B cell (primary cell): ENCODE results near the gene SCMH1. TPM values are rescaled to one million over a fixed set of nuclear protein-coding genes. Genes with fewer than 3 reads are reported as not detected.

ENCODE experiments used
- ATAC-seq: fragments of 200-7000 bp; cut with Tn5 transposase; one replicate; pipeline ENCODE4 v1.10.0; 2021; ENCODE audit warnings: low read depth, mild to moderate bottlenecking, moderate number of reproducible peaks, moderate library complexity
- CTCF ChIA-PET: fragments of 350-600 bp; sonication (Branson Sonifier 250); formaldehyde crosslinking; loops from one replicate; lab custom pipeline; 2021; ENCODE audit warnings: antibody characterized with exemption, inconsistent platforms; lab: Charles Lee
- POLR2A ChIA-PET: fragments of 350-600 bp; sonication (Branson Sonifier 250); formaldehyde crosslinking; loops from one replicate; lab custom pipeline; 2021; ENCODE audit warnings: antibody characterized with exemption; lab: Charles Lee
- DNase-seq: peaks from one replicate; pipeline ENCODE4 v3.0.0; 2013
- H2AFZ ChIP-seq: 2 replicates; pipeline ENCODE4 v1.6.1; 2012; ENCODE audit warnings: mild to moderate bottlenecking, low read depth, low read length; ENCODE audit not compliant: insufficient read depth, poor library complexity, severe bottlenecking
- H3K27ac ChIP-seq, 2 donors: 1 replicate in 1 of 2; 2 replicates in 1 of 2; pipeline ENCODE4 v1.5.1; 2012 to 2013; ENCODE audit warnings: low read length in 2 of 2, mild to moderate bottlenecking in 2 of 2, moderate library complexity in 1 of 2
- H3K27me3 ChIP-seq, 4 experiments: fragments of 200-600 bp in 1 of 4; sonication (generic) in 1 of 4; replicated peaks in 1 of 4; 1 replicate in 2 of 4; 2 replicates in 2 of 4; pipeline versions ENCODE4 v1.6.1 to v1.7.0; 2013 to 2016; ENCODE audit warnings: low read length in 3 of 4, mild to moderate bottlenecking in 2 of 4, mixed read lengths in 1 of 4, moderate library complexity in 1 of 4; ENCODE audit not compliant: insufficient read depth in 4 of 4, control insufficient read depth in 3 of 4; ENCODE audit errors: control extremely low read depth in 1 of 4
- H3K36me3 ChIP-seq, 2 experiments: replicated peaks in 1 of 2; 1 replicate in 1 of 2; 2 replicates in 1 of 2; pipeline versions ENCODE4 v1.6.1 to v1.7.1; 2013; ENCODE audit warnings: low read length in 1 of 2; ENCODE audit not compliant: insufficient read depth in 2 of 2, control insufficient read depth in 1 of 2; ENCODE audit errors: control extremely low read depth in 1 of 2, extremely low read depth in 1 of 2
- H3K4me1 ChIP-seq, 2 donors: fragments of 200-600 bp in 1 of 2; sonication (generic) in 1 of 2; 1 replicate in 1 of 2; 2 replicates in 1 of 2; pipeline versions ENCODE4 v1.5.1 to v1.6.1; 2013 to 2017; ENCODE audit warnings: low read length in 2 of 2; ENCODE audit not compliant: control insufficient read depth in 2 of 2, insufficient read depth in 2 of 2
- H3K4me2 ChIP-seq: replicated peaks from 2 replicates; pipeline ENCODE3; 2012; ENCODE audit warnings: mild to moderate bottlenecking, low read depth, low read length; ENCODE audit not compliant: poor library complexity, severe bottlenecking
- H3K4me3 ChIP-seq, 5 experiments: fragments of 200-600 bp in 1 of 5; sonication (generic) in 1 of 5; 1 replicate in 3 of 5; 2 replicates in 2 of 5; pipeline versions ENCODE4 v1.5.1 to v1.7.0; 2011 to 2016; ENCODE audit warnings: low read length in 4 of 5, mild to moderate bottlenecking in 4 of 5, low read depth in 2 of 5, control low read depth in 1 of 5, moderate library complexity in 1 of 5; ENCODE audit not compliant: insufficient read depth in 1 of 5; ENCODE audit errors: control extremely low read depth in 1 of 5, extremely low read depth in 1 of 5
- H3K79me2 ChIP-seq: fragments of 200-600 bp; sonication (generic); one replicate; pipeline ENCODE4 v1.6.0; 2016; ENCODE audit warnings: low read length; ENCODE audit not compliant: control insufficient read depth, insufficient read depth
- H3K9ac ChIP-seq: fragments of 200-600 bp; sonication (generic); 2 replicates; pipeline ENCODE4 v1.6.1; 2017; ENCODE audit warnings: mild to moderate bottlenecking, low read length, moderate library complexity
- H3K9me3 ChIP-seq, 3 donors: one replicate each; pipeline versions ENCODE4 v1.6.1 to v1.7.1; 2013; ENCODE audit warnings: low read length in 2 of 3; ENCODE audit not compliant: control insufficient read depth in 2 of 3, insufficient read depth in 1 of 3; ENCODE audit errors: control extremely low read depth in 1 of 3
- H4K20me1 ChIP-seq: 2 replicates; pipeline ENCODE4 v1.6.0; 2012; ENCODE audit warnings: mild to moderate bottlenecking, low read length; ENCODE audit not compliant: insufficient read depth, control insufficient read depth, poor library complexity, severe bottlenecking
- H3K27ac Mint-ChIP-seq: one replicate; pipeline ENCODE4 v1.8.0; 2021; ENCODE audit warnings: mixed read lengths
- H3K27me3 Mint-ChIP-seq: one replicate; pipeline ENCODE4 v1.8.0; 2021; ENCODE audit warnings: mixed read lengths
- H3K4me1 Mint-ChIP-seq: one replicate; pipeline ENCODE4 v1.8.0; 2021; ENCODE audit warnings: mixed read lengths
- H3K4me3 Mint-ChIP-seq: one replicate; pipeline ENCODE4 v1.8.0; 2021; ENCODE audit warnings: mixed read lengths
- H3K9me3 Mint-ChIP-seq: one replicate; pipeline ENCODE4 v1.8.0; 2022; ENCODE audit warnings: mixed read lengths; ENCODE audit not compliant: insufficient read depth
- CTCF ChIP-seq: fragments of 200-600 bp; IDR thresholded peaks from one replicate; pipeline ENCODE4 v1.8.0; 2022; ENCODE audit warnings: antibody characterized with exemption, mild to moderate bottlenecking
- EZH2 ChIP-seq: IDR thresholded peaks from 2 replicates; pipeline ENCODE4 v1.6.1; 2012; ENCODE audit warnings: borderline replicate concordance, low read depth, mild to moderate bottlenecking, moderate library complexity, low read length; ENCODE audit not compliant: insufficient read depth, poor library complexity, severe bottlenecking
- WGBS: methylation state at CpG from one replicate; pipeline ENCODE4 v1.1.5; 2013; ENCODE audit warnings: missing lambda C conversion rate; ENCODE audit not compliant: insufficient coverage; 5-methylcytosine and 5-hydroxymethylcytosine counted together
- intact Hi-C: fragments of 100-400 bp; cut with micrococcal nuclease; formaldehyde crosslinking; loops from one replicate; pipeline ENCODE4 v1.10.0; 2022
- polyA plus RNA-seq: library from polyadenylated mRNA; depleted of rRNA; stranded (reverse); fragments of >200 nt; gene quantifications from 2 replicates; pipeline ENCODE4 v1.2.3, GENCODE V29; 2012
- total RNA-seq, 2 donors: library from RNA; stranded (reverse); fragments of 120-200 nt in 1 of 2; gene quantifications; 1 replicate in 1 of 2; 2 replicates in 1 of 2; pipeline versions ENCODE4 v1.2.3 to v1.2.4, GENCODE V29; 2013 to 2022

The SCMH1 gene
- total and polyA plus RNA-seq, 2 donors (not counting 1 experiment from before 2014, with no cell fraction given), result 29.4 to 33.3 TPM

DNA sequence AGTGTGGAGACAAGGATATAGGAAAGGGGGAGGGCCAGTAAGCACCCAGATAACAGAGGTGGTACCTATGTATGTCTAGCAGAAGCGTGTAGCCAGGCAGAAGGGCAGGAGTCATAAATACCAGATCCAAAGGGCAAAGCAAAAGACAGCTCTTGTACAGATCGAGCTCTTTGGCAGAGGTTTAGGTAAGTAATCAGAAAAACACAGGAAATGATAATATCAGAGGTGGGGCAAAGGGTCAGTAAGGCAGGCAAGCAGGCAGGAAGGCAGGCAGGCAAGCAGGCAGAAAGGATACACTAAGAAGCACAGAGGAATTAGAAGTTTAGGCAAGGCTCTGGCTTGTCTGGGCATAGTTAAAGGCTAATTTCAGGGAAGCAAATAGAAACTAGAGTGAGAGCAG, 197.9 kb downstream of the SCMH1 start:
- no peak for TF ChIP-seq CTCF
- no peak for TF ChIP-seq EZH2
- ChIA-PET POLR2A (no interaction called here), CTCF (no interaction called here)
- Mint-ChIP-seq H3K9me3 (no peaks in the 10 kb centered on the region), H3K27me3 (no peaks in the 10 kb centered on the region), H3K27ac (no peak overlapping the region), H3K4me1 (no peaks in the 10 kb centered on the region), H3K4me3 (no peak overlapping the region)
- Histone ChIP-seq H2AFZ (no peak overlapping the region), H3K27me3 (no peaks in the 10 kb centered on the region), H3K27ac (no peak overlapping the region), H4K20me1 (no peaks in the 10 kb centered on the region), H3K4me2 (no peak overlapping the region), H3K79me2 (no peaks in the 10 kb centered on the region), H3K4me1 (no peaks in the 10 kb centered on the region), H3K9ac (no peak overlapping the region), H3K36me3 (peaks cover 0 to 35% of the 10 kb centered on the region in 2 experiments), H3K9me3 (no peaks in the 10 kb centered on the region), H3K4me3 (no peak overlapping the region)
- 100% methylated on average over 2 of the region's 2 CpGs for WGBS
- intact Hi-C loops, result no loop called here
- ATAC-seq (no peak), DNase-seq (no peak)

DNA sequence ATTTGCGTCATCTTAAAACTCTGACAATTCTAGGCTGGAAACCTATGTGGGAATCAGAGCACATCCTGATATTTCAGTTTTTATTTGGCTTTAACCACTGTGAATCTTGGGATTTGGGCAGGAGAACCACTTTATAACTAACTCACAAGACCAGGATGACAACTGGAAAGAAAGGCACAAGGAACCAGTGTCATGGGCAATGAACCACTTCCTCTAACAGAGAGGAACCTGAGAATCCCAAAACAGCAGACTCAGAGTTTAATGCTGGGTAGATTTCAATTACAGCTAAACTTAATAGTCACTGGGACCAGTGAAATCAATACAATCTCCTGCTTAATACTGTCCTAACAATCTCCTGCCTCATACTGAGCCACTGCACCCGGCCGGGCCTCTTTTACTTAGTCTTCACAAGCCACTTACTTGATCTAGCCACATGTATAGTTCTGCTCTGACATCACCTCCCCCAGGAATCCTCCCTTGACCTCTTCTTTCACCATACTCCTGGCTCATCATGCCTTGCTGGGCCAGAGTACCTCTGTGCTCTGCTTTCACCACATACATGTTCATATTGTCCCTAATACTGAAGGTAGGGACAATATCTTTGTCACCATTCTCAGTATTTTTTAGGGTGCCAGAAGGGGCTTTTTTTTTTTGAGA, 200.4 kb downstream of the SCMH1 start:
- Histone ChIP-seq H3K9me3 (no peaks in the 10 kb centered on the region), H3K4me1 (no peaks in the 10 kb centered on the region), H3K27ac (no peak overlapping the region), H3K4me3 (no peak overlapping the region), H3K9ac (no peak overlapping the region), H3K36me3 (peaks cover 0 to 43% of the 10 kb centered on the region in 2 experiments), H3K27me3 (no peaks in the 10 kb centered on the region), H3K79me2 (no peaks in the 10 kb centered on the region), H4K20me1 (no peaks in the 10 kb centered on the region), H3K4me2 (no peak overlapping the region), H2AFZ (no peak overlapping the region)
- POLR2A ChIA-PET, result no interaction called here
- Mint-ChIP-seq H3K27me3 (no peaks in the 10 kb centered on the region), H3K27ac (no peak overlapping the region), H3K4me3 (no peak overlapping the region), H3K4me1 (no peaks in the 10 kb centered on the region), H3K9me3 (no peaks in the 10 kb centered on the region)
- DNase-seq, result no peak
- TF ChIP-seq EZH2 (no peak), CTCF (no peak)
- intact Hi-C loops, result no loop called here
- ATAC-seq, result no peak
- CTCF ChIA-PET, result no interaction called here
- 98% methylated on average over 3 of the region's 3 CpGs for WGBS
